ENCODE measurements around the gene NRN1L. TPM values are rescaled to one million over a fixed set of nuclear protein-coding genes. Genes with fewer than 3 reads are reported as not detected.

The NRN1L gene
- total RNA-seq, 1 donor from 2014 or later: 0.49 TPM

DNA sequence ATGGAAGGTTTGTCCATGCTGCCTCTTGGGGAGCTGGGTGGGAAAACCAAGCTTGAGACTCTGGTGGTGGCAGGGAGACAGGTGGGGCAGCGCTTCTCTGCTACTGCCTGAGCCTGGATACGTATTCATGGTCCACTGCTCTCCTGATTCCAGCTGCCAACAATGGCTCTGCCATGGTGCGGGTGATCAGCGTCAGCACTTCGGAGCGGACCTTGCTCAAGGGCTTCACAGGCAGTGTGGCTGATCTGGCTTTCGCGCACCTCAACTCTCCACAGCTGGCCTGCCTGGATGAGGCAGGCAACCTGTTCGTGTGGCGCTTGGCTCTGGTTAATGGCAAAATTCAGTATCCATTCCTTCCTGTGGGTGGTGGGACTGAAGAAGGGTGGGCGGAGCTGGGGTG is 7.6 kb upstream of the NRN1L start:
- Histone ChIP-seq H3K4me1 (peaks cover 68% of the 10 kb centered on the region), H3K36me3 (peaks cover 65% of the 10 kb centered on the region), H3K27me3 (ENCODE audit: low read depth) (no peaks in the 10 kb centered on the region), H3K4me3 (no peak overlapping the region), H3K27ac (replicated peaks) (no peak overlapping the region), H3K9me3 (replicated peaks) (no peaks in the 10 kb centered on the region)
- intact Hi-C loops (cut with micrococcal nuclease): no loop called here
- TF ChIP-seq, protein P1, sequence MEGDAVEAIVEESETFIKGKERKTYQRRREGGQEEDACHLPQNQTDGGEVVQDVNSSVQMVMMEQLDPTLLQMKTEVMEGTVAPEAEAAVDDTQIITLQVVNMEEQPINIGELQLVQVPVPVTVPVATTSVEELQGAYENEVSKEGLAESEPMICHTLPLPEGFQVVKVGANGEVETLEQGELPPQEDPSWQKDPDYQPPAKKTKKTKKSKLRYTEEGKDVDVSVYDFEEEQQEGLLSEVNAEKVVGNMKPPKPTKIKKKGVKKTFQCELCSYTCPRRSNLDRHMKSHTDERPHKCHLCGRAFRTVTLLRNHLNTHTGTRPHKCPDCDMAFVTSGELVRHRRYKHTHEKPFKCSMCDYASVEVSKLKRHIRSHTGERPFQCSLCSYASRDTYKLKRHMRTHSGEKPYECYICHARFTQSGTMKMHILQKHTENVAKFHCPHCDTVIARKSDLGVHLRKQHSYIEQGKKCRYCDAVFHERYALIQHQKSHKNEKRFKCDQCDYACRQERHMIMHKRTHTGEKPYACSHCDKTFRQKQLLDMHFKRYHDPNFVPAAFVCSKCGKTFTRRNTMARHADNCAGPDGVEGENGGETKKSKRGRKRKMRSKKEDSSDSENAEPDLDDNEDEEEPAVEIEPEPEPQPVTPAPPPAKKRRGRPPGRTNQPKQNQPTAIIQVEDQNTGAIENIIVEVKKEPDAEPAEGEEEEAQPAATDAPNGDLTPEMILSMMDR (IDR thresholded peaks at IDR 0.05; ENCODE audit: borderline replicate concordance): no peak
- no peak for DNase-seq

DNA sequence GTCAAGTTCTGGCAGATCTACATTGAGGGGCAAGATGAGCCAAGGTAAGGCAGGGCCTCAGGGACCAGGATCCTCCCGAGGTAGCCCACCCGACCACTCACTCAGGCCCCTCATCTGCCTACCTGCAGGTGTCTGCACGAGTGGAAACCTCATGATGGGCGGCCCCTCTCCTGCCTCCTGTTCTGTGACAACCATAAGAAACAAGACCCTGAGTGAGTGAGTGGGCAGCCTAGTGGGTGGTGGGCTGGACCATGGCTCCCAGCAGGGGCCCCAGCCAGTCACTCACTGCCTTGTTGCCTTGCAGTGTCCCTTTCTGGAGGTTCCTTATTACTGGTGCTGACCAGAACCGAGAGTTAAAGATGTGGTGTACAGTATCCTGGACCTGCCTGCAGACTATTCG is 6.5 kb upstream of the NRN1L start:
- peaks cover 77% of the 10 kb centered on the region for H3K36me3 ChIP-seq
- H3K4me1 ChIP-seq: peaks cover 69% of the 10 kb centered on the region
- no peak for DNase-seq
- H3K27me3 ChIP-seq (ENCODE audit: low read depth): no peaks in the 10 kb centered on the region
- no peak overlapping the region for H3K27ac ChIP-seq (replicated peaks)
- no peaks in the 10 kb centered on the region for H3K9me3 ChIP-seq (replicated peaks)
- TF ChIP-seq, protein P1 (IDR thresholded peaks at IDR 0.05; ENCODE audit: borderline replicate concordance): no peak
- no peak overlapping the region for H3K4me3 ChIP-seq
- intact Hi-C loops (cut with micrococcal nuclease): no loop called here

DNA sequence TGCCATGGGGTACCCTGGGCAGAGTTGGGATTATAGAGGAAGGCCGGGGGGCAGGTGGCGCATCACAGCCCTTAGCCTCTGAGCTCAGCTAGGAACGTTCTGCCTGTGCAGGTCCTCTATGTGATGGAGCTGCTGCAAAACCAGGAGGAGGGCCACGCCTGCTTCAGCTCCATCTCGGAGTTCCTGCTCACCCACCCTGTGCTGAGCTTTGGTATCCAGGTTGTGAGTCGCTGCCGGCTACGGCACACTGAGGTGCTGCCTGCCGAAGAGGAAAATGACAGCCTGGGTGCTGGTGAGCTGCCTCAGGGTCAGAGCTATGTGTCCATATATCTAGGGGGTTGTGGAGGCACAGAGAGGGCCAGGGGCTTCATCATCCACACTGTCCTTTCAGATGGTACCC is 5.8 kb upstream of the NRN1L start:
- Histone ChIP-seq H3K4me1 (peaks cover 69% of the 10 kb centered on the region), H3K4me3 (no peak overlapping the region), H3K27ac (replicated peaks) (no peak overlapping the region), H3K9me3 (replicated peaks) (no peaks in the 10 kb centered on the region), H3K27me3 (ENCODE audit: low read depth) (no peaks in the 10 kb centered on the region), H3K36me3 (peaks cover 83% of the 10 kb centered on the region)
- DNase-seq: no peak
- TF ChIP-seq, protein P1 (IDR thresholded peaks at IDR 0.05; ENCODE audit: borderline replicate concordance): no peak
- intact Hi-C loops (cut with micrococcal nuclease): no loop called here

DNA sequence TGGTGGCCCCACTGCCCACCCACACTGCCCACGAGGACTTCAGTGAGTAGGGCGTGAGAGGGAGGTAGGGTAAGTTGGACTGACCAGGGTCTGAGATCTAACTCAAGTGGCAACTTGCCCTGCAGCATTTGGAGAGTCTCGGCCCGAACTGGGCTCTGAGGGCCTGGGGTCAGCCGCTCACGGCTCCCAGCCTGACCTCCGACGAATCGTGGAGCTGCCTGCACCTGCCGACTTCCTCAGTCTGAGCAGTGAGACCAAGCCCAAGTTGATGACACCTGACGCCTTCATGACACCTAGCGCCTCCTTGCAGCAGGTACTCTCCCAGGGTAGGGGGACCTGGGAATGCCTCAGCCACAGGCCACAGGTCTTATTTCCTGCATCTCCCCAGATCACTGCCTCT is 5.2 kb upstream of the NRN1L start:
- Histone ChIP-seq H3K27me3 (ENCODE audit: low read depth) (no peaks in the 10 kb centered on the region), H3K36me3 (peaks cover 89% of the 10 kb centered on the region), H3K27ac (replicated peaks) (no peak overlapping the region), H3K4me1 (peaks cover 69% of the 10 kb centered on the region), H3K9me3 (replicated peaks) (no peaks in the 10 kb centered on the region), H3K4me3 (no peak overlapping the region)
- intact Hi-C loops (cut with micrococcal nuclease): no loop called here
- TF ChIP-seq, protein P1 (IDR thresholded peaks at IDR 0.05; ENCODE audit: borderline replicate concordance): no peak
- DNase-seq: no peak

DNA sequence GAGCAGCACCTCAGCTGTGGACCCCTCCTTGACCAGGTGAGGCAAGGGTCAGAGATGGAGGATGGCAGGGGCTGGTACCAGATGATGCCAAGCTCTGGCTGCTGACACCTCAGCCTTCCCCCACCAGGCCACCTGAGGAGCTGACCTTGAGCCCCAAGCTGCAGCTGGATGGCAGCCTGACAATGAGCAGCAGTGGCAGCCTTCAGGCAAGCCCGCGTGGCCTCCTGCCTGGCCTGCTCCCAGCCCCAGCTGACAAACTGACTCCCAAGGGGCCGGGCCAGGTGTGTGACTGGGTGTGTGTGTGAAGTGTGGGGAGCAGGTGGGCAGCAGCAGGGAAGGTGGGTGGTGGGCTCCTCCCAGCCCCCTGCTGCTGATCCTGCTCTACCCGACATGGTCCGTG is 4.7 kb upstream of the NRN1L start:
- Histone ChIP-seq H3K4me1 (peaks cover 69% of the 10 kb centered on the region), H3K27me3 (ENCODE audit: low read depth) (no peaks in the 10 kb centered on the region), H3K4me3 (no peak overlapping the region), H3K9me3 (replicated peaks) (no peaks in the 10 kb centered on the region), H3K27ac (replicated peaks) (no peak overlapping the region), H3K36me3 (peaks cover 89% of the 10 kb centered on the region)
- DNase-seq: no peak
- intact Hi-C loops (cut with micrococcal nuclease): no loop called here
- TF ChIP-seq, protein P1 (IDR thresholded peaks at IDR 0.05; ENCODE audit: borderline replicate concordance): no peak

DNA sequence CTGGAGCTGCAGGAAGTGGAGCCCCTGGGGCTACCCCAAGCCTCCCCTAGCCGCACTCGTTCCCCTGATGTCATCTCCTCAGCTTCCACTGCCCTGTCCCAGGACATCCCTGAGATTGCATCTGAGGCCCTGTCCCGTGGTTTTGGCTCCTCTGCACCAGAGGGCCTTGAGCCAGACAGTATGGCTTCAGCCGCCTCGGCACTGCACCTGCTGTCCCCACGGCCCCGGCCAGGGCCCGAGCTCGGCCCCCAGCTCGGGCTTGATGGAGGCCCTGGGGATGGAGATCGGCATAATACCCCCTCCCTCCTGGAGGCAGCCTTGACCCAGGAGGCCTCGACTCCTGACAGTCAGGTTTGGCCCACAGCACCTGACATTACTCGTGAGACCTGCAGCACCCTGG is 4.1 kb upstream of the NRN1L start:
- intact Hi-C loops (cut with micrococcal nuclease): no loop called here
- peak overlapping the region; percentile 93 for H3K27ac ChIP-seq (replicated peaks)
- peaks cover 85% of the 10 kb centered on the region for H3K36me3 ChIP-seq
- peaks cover 67% of the 10 kb centered on the region for H3K4me1 ChIP-seq
- TF ChIP-seq, protein P1 (IDR thresholded peaks at IDR 0.05; ENCODE audit: borderline replicate concordance): no peak
- H3K4me3 ChIP-seq: no peak overlapping the region
- H3K27me3 ChIP-seq (ENCODE audit: low read depth): no peaks in the 10 kb centered on the region
- no peak for DNase-seq
- no peaks in the 10 kb centered on the region for H3K9me3 ChIP-seq (replicated peaks)

Measured in left ventricle myocardium inferior (tissue), 1 donor.